Neural cell (in vitro differentiated cells): ENCODE results near the gene SRPK1. TPM values are rescaled to one million over a fixed set of nuclear protein-coding genes. Genes with fewer than 3 reads are reported as not detected.

ENCODE experiments used
- H2AFZ ChIP-seq: fragments of 200-600, 300-800 bp; sonication (generic), shearing (Covaris generic); 2 replicates; pipeline ENCODE4 v1.6.0; 2014; ENCODE audit warnings: low read depth, mild to moderate bottlenecking, antibody characterized with exemption, low read length, moderate library complexity
- H3F3A ChIP-seq: fragments of 200-600 bp; shearing (Covaris generic); 2 replicates; pipeline ENCODE4 v1.6.1; 2016; ENCODE audit warnings: mild to moderate bottlenecking, moderate library complexity, mixed read lengths, antibody characterized with exemption, low read length; ENCODE audit not compliant: insufficient read depth, poor library complexity, severe bottlenecking
- H3K27ac ChIP-seq: fragments of 200-600, 300-800 bp; sonication (generic), shearing (Covaris generic); 2 replicates; pipeline ENCODE4 v1.5.1; 2014; ENCODE audit warnings: mild to moderate bottlenecking, low read length, moderate library complexity
- H3K27me3 ChIP-seq: fragments of 300-800, 200-600 bp; sonication (generic), shearing (Covaris generic); 2 replicates; pipeline ENCODE4 v1.6.0; 2014; ENCODE audit warnings: mild to moderate bottlenecking, low read depth, low read length, moderate library complexity; ENCODE audit not compliant: insufficient read depth
- H3K36me3 ChIP-seq: fragments of 300-800, 200-600 bp; sonication (generic), shearing (Covaris generic); 2 replicates; pipeline ENCODE4 v1.5.1; 2014; ENCODE audit warnings: mild to moderate bottlenecking, antibody characterized with exemption, low read length, moderate library complexity; ENCODE audit not compliant: insufficient read depth
- H3K4me2 ChIP-seq: fragments of 300-800, 200-600 bp; sonication (generic), shearing (Covaris generic); 2 replicates; pipeline ENCODE4 v1.6.0; 2014; ENCODE audit warnings: mild to moderate bottlenecking, low read length
- H3K4me3 ChIP-seq: fragments of 300-800, 200-600 bp; sonication (generic), shearing (Covaris generic); 2 replicates; pipeline ENCODE4 v1.5.1; 2014; ENCODE audit warnings: mild to moderate bottlenecking, low read length, moderate library complexity
- H3K79me2 ChIP-seq: fragments of 200-600 bp; shearing (Covaris generic); replicated peaks from 2 replicates; pipeline ENCODE4 v1.6.0; 2014; ENCODE audit warnings: mild to moderate bottlenecking, low read length, moderate library complexity; ENCODE audit not compliant: insufficient read depth
- H3K9ac ChIP-seq: fragments of 300-800, 200-600 bp; sonication (generic), shearing (Covaris generic); 2 replicates; pipeline ENCODE4 v1.6.1; 2016; ENCODE audit warnings: mild to moderate bottlenecking, low read length, mixed read lengths
- H3K9me2 ChIP-seq: fragments of 200-600 bp; shearing (Covaris generic); 2 replicates; pipeline ENCODE4 v1.6.1; 2016; ENCODE audit warnings: mild to moderate bottlenecking, low read length, mixed read lengths; ENCODE audit not compliant: insufficient read depth
- H3K9me3 ChIP-seq: fragments of 200-600, 300-800 bp; sonication (generic), shearing (Covaris generic); 2 replicates; pipeline ENCODE4 v1.6.1; 2016; ENCODE audit warnings: mild to moderate bottlenecking, mixed run types, low read length, moderate library complexity, mixed read lengths
- H4K20me1 ChIP-seq: fragments of 200-600 bp; shearing (Covaris generic); 2 replicates; pipeline ENCODE4 v1.6.1; 2016; ENCODE audit warnings: mild to moderate bottlenecking, mixed run types; ENCODE audit not compliant: insufficient read depth
- EP300 ChIP-seq: fragments of 450-650 bp; conservative IDR thresholded peaks from 2 replicates; pipeline ENCODE4 v1.6.1; 2014; ENCODE audit warnings: antibody characterized with exemption, mild to moderate bottlenecking, moderate library complexity; ENCODE audit not compliant: poor library complexity, severe bottlenecking
- EZH2 ChIP-seq: fragments of 200-600, 300-800 bp; shearing (Covaris generic), sonication (generic); IDR thresholded peaks from 2 replicates; pipeline ENCODE4 v1.6.1; 2014; ENCODE audit warnings: antibody characterized with exemption, low read length, borderline replicate concordance, mild to moderate bottlenecking; ENCODE audit not compliant: insufficient read depth, poor library complexity, severe bottlenecking
- MXI1 ChIP-seq: fragments of 450-650 bp; conservative IDR thresholded peaks from 2 replicates; pipeline ENCODE4 v1.6.1; 2014; ENCODE audit warnings: antibody characterized with exemption, mild to moderate bottlenecking; ENCODE audit not compliant: poor library complexity, severe bottlenecking
- POLR2AphosphoS5 ChIP-seq: IDR thresholded peaks from 2 replicates; pipeline ENCODE4 v1.6.1; 2012
- RAD21 ChIP-seq: fragments of 450-650 bp; conservative IDR thresholded peaks from 2 replicates; pipeline ENCODE4 v1.6.1; 2014; ENCODE audit warnings: antibody characterized with exemption, mild to moderate bottlenecking, moderate library complexity
- SMC3 ChIP-seq: fragments of 450-650 bp; conservative IDR thresholded peaks from 2 replicates; pipeline ENCODE4 v1.6.1; 2014; ENCODE audit warnings: antibody characterized with exemption, mild to moderate bottlenecking, moderate library complexity; ENCODE audit not compliant: poor library complexity
- TAF1 ChIP-seq: IDR thresholded peaks from 2 replicates; pipeline ENCODE4 v1.6.1; 2012; ENCODE audit warnings: low read depth
- polyA plus RNA-seq: library from polyadenylated mRNA; depleted of rRNA; stranded (reverse); fragments of >200 nt; gene quantifications from 2 replicates; pipeline ENCODE4 v1.2.3, GENCODE V29; 2014
- TF ChIP-seq, protein P1 (sequence below): IDR thresholded peaks from 2 replicates; pipeline ENCODE4 v1.6.1; 2012; ENCODE audit warnings: borderline replicate concordance
- TF ChIP-seq, protein P2 (sequence below): fragments of 450-650 bp; IDR thresholded peaks from 2 replicates; pipeline ENCODE4 v1.5.1; 2014; ENCODE audit warnings: antibody characterized with exemption, mild to moderate bottlenecking, moderate library complexity; ENCODE audit not compliant: poor library complexity, severe bottlenecking

Gene SRPK1
- polyA plus RNA-seq, 1 donor from 2014 or later = 39.9 TPM

DNA sequence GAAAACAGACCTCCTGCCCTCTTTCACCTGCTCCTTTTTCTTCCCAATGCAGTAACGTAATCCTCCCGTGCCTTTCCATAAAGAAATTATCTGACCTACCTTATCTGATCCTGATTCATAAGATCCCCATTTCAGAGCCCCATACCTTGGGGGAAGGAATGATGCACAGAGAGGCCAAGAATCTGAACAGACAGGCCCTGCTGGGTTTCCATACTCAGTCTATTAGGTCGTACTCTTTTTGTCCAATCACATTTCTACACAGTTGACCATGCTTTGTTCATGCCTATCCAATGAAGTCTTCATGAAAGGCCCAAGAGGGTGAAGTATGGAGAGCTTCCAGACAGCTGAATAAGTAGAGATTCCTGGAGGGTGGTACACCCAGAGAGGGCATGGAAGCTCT is 25.3 kb downstream of the SRPK1 start:
- Histone ChIP-seq H3K9me2 (no peaks in the 10 kb centered on the region), H3K9ac (no peak overlapping the region), H3K27ac (no peak overlapping the region), H3K27me3 (no peaks in the 10 kb centered on the region), H2AFZ (no peak overlapping the region), H3K79me2 (peaks cover 43% of the 10 kb centered on the region), H3K4me3 (no peak overlapping the region), H3K9me3 (no peaks in the 10 kb centered on the region), H3K36me3 (no peaks in the 10 kb centered on the region), H3F3A (no peaks in the 10 kb centered on the region), H4K20me1 (no peaks in the 10 kb centered on the region), H3K4me2 (no peak overlapping the region)
- TF ChIP-seq POLR2AphosphoS5 (no peak), RAD21 (no peak), MXI1 (no peak), TAF1 (no peak), EP300 (no peak), SMC3 (no peak), EZH2 (no peak)
- TF ChIP-seq, protein P1, sequence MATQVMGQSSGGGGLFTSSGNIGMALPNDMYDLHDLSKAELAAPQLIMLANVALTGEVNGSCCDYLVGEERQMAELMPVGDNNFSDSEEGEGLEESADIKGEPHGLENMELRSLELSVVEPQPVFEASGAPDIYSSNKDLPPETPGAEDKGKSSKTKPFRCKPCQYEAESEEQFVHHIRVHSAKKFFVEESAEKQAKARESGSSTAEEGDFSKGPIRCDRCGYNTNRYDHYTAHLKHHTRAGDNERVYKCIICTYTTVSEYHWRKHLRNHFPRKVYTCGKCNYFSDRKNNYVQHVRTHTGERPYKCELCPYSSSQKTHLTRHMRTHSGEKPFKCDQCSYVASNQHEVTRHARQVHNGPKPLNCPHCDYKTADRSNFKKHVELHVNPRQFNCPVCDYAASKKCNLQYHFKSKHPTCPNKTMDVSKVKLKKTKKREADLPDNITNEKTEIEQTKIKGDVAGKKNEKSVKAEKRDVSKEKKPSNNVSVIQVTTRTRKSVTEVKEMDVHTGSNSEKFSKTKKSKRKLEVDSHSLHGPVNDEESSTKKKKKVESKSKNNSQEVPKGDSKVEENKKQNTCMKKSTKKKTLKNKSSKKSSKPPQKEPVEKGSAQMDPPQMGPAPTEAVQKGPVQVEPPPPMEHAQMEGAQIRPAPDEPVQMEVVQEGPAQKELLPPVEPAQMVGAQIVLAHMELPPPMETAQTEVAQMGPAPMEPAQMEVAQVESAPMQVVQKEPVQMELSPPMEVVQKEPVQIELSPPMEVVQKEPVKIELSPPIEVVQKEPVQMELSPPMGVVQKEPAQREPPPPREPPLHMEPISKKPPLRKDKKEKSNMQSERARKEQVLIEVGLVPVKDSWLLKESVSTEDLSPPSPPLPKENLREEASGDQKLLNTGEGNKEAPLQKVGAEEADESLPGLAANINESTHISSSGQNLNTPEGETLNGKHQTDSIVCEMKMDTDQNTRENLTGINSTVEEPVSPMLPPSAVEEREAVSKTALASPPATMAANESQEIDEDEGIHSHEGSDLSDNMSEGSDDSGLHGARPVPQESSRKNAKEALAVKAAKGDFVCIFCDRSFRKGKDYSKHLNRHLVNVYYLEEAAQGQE = no peak
- TF ChIP-seq, protein P2, sequence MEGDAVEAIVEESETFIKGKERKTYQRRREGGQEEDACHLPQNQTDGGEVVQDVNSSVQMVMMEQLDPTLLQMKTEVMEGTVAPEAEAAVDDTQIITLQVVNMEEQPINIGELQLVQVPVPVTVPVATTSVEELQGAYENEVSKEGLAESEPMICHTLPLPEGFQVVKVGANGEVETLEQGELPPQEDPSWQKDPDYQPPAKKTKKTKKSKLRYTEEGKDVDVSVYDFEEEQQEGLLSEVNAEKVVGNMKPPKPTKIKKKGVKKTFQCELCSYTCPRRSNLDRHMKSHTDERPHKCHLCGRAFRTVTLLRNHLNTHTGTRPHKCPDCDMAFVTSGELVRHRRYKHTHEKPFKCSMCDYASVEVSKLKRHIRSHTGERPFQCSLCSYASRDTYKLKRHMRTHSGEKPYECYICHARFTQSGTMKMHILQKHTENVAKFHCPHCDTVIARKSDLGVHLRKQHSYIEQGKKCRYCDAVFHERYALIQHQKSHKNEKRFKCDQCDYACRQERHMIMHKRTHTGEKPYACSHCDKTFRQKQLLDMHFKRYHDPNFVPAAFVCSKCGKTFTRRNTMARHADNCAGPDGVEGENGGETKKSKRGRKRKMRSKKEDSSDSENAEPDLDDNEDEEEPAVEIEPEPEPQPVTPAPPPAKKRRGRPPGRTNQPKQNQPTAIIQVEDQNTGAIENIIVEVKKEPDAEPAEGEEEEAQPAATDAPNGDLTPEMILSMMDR = no peak

DNA sequence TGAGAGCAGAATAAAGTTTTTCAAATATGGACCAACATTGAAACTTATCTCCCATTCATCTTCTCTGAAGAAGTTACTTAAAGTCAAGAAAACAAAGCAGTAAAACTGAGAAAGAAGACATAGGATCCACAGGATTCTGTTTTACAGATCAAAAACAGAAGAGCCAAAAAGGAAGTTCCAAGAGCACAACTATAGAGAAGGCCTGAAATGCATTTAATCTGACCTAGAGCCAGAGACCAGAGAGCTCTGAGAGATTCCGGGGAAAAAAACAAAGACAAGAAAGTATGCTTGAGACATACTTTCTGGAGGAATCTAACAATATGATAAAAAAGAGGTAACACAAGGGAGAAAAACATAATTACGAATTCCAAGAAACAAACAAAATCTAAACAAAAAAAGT is 26.1 kb downstream of the SRPK1 start:
- Histone ChIP-seq H2AFZ (no peak overlapping the region), H3K4me2 (no peak overlapping the region), H3K9ac (no peak overlapping the region), H3F3A (no peaks in the 10 kb centered on the region), H3K27me3 (no peaks in the 10 kb centered on the region), H4K20me1 (no peaks in the 10 kb centered on the region), H3K79me2 (peaks cover 41% of the 10 kb centered on the region), H3K36me3 (no peaks in the 10 kb centered on the region), H3K9me2 (no peaks in the 10 kb centered on the region), H3K9me3 (no peaks in the 10 kb centered on the region), H3K4me3 (no peak overlapping the region), H3K27ac (no peak overlapping the region)
- TF ChIP-seq SMC3 = no peak
- no peak for TF ChIP-seq EP300
- no peak for TF ChIP-seq EZH2
- no peak for TF ChIP-seq MXI1
- TF ChIP-seq TAF1 = no peak
- TF ChIP-seq POLR2AphosphoS5 = no peak
- no peak for TF ChIP-seq RAD21
- TF ChIP-seq, protein P2 = no peak
- TF ChIP-seq, protein P1 = no peak
